B cell (primary cell): ENCODE results near the gene FTO. TPM values are rescaled to one million over a fixed set of nuclear protein-coding genes. Genes with fewer than 3 reads are reported as not detected.

Source experiments
- ATAC-seq: fragments of 200-7000 bp; cut with Tn5 transposase; one replicate; pipeline ENCODE4 v1.10.0; 2021; ENCODE audit warnings: low read depth, mild to moderate bottlenecking, moderate number of reproducible peaks, moderate library complexity
- CTCF ChIA-PET: fragments of 350-600 bp; sonication (Branson Sonifier 250); formaldehyde crosslinking; loops from one replicate; lab custom pipeline; 2021; ENCODE audit warnings: antibody characterized with exemption, inconsistent platforms; lab: Charles Lee
- POLR2A ChIA-PET: fragments of 350-600 bp; sonication (Branson Sonifier 250); formaldehyde crosslinking; loops from one replicate; lab custom pipeline; 2021; ENCODE audit warnings: antibody characterized with exemption; lab: Charles Lee
- DNase-seq: peaks from one replicate; pipeline ENCODE4 v3.0.0; 2013
- H2AFZ ChIP-seq: 2 replicates; pipeline ENCODE4 v1.6.1; 2012; ENCODE audit warnings: mild to moderate bottlenecking, low read depth, low read length; ENCODE audit not compliant: insufficient read depth, poor library complexity, severe bottlenecking
- H3K27ac ChIP-seq, 2 donors: 1 replicate in 1 of 2; 2 replicates in 1 of 2; pipeline ENCODE4 v1.5.1; 2012 to 2013; ENCODE audit warnings: low read length in 2 of 2, mild to moderate bottlenecking in 2 of 2, moderate library complexity in 1 of 2
- H3K27me3 ChIP-seq, 4 experiments: fragments of 200-600 bp in 1 of 4; sonication (generic) in 1 of 4; replicated peaks in 1 of 4; 1 replicate in 2 of 4; 2 replicates in 2 of 4; pipeline versions ENCODE4 v1.6.1 to v1.7.0; 2013 to 2016; ENCODE audit warnings: low read length in 3 of 4, mild to moderate bottlenecking in 2 of 4, mixed read lengths in 1 of 4, moderate library complexity in 1 of 4; ENCODE audit not compliant: insufficient read depth in 4 of 4, control insufficient read depth in 3 of 4; ENCODE audit errors: control extremely low read depth in 1 of 4
- H3K36me3 ChIP-seq, 2 experiments: replicated peaks in 1 of 2; 1 replicate in 1 of 2; 2 replicates in 1 of 2; pipeline versions ENCODE4 v1.6.1 to v1.7.1; 2013; ENCODE audit warnings: low read length in 1 of 2; ENCODE audit not compliant: insufficient read depth in 2 of 2, control insufficient read depth in 1 of 2; ENCODE audit errors: control extremely low read depth in 1 of 2, extremely low read depth in 1 of 2
- H3K4me1 ChIP-seq, 2 donors: fragments of 200-600 bp in 1 of 2; sonication (generic) in 1 of 2; 1 replicate in 1 of 2; 2 replicates in 1 of 2; pipeline versions ENCODE4 v1.5.1 to v1.6.1; 2013 to 2017; ENCODE audit warnings: low read length in 2 of 2; ENCODE audit not compliant: control insufficient read depth in 2 of 2, insufficient read depth in 2 of 2
- H3K4me2 ChIP-seq: replicated peaks from 2 replicates; pipeline ENCODE3; 2012; ENCODE audit warnings: mild to moderate bottlenecking, low read depth, low read length; ENCODE audit not compliant: poor library complexity, severe bottlenecking
- H3K4me3 ChIP-seq, 5 experiments: fragments of 200-600 bp in 1 of 5; sonication (generic) in 1 of 5; 1 replicate in 3 of 5; 2 replicates in 2 of 5; pipeline versions ENCODE4 v1.5.1 to v1.7.0; 2011 to 2016; ENCODE audit warnings: low read length in 4 of 5, mild to moderate bottlenecking in 4 of 5, low read depth in 2 of 5, control low read depth in 1 of 5, moderate library complexity in 1 of 5; ENCODE audit not compliant: insufficient read depth in 1 of 5; ENCODE audit errors: control extremely low read depth in 1 of 5, extremely low read depth in 1 of 5
- H3K79me2 ChIP-seq: fragments of 200-600 bp; sonication (generic); one replicate; pipeline ENCODE4 v1.6.0; 2016; ENCODE audit warnings: low read length; ENCODE audit not compliant: control insufficient read depth, insufficient read depth
- H3K9ac ChIP-seq: fragments of 200-600 bp; sonication (generic); 2 replicates; pipeline ENCODE4 v1.6.1; 2017; ENCODE audit warnings: mild to moderate bottlenecking, low read length, moderate library complexity
- H3K9me3 ChIP-seq, 3 donors: one replicate each; pipeline versions ENCODE4 v1.6.1 to v1.7.1; 2013; ENCODE audit warnings: low read length in 2 of 3; ENCODE audit not compliant: control insufficient read depth in 2 of 3, insufficient read depth in 1 of 3; ENCODE audit errors: control extremely low read depth in 1 of 3
- H4K20me1 ChIP-seq: 2 replicates; pipeline ENCODE4 v1.6.0; 2012; ENCODE audit warnings: mild to moderate bottlenecking, low read length; ENCODE audit not compliant: insufficient read depth, control insufficient read depth, poor library complexity, severe bottlenecking
- H3K27ac Mint-ChIP-seq: one replicate; pipeline ENCODE4 v1.8.0; 2021; ENCODE audit warnings: mixed read lengths
- H3K27me3 Mint-ChIP-seq: one replicate; pipeline ENCODE4 v1.8.0; 2021; ENCODE audit warnings: mixed read lengths
- H3K4me1 Mint-ChIP-seq: one replicate; pipeline ENCODE4 v1.8.0; 2021; ENCODE audit warnings: mixed read lengths
- H3K4me3 Mint-ChIP-seq: one replicate; pipeline ENCODE4 v1.8.0; 2021; ENCODE audit warnings: mixed read lengths
- H3K9me3 Mint-ChIP-seq: one replicate; pipeline ENCODE4 v1.8.0; 2022; ENCODE audit warnings: mixed read lengths; ENCODE audit not compliant: insufficient read depth
- EZH2 ChIP-seq: IDR thresholded peaks from 2 replicates; pipeline ENCODE4 v1.6.1; 2012; ENCODE audit warnings: borderline replicate concordance, low read depth, mild to moderate bottlenecking, moderate library complexity, low read length; ENCODE audit not compliant: insufficient read depth, poor library complexity, severe bottlenecking
- WGBS: methylation state at CpG from one replicate; pipeline ENCODE4 v1.1.5; 2013; ENCODE audit warnings: missing lambda C conversion rate; ENCODE audit not compliant: insufficient coverage; 5-methylcytosine and 5-hydroxymethylcytosine counted together
- intact Hi-C: fragments of 100-400 bp; cut with micrococcal nuclease; formaldehyde crosslinking; loops from one replicate; pipeline ENCODE4 v1.10.0; 2022
- polyA plus RNA-seq: library from polyadenylated mRNA; depleted of rRNA; stranded (reverse); fragments of >200 nt; gene quantifications from 2 replicates; pipeline ENCODE4 v1.2.3, GENCODE V29; 2012
- total RNA-seq, 2 donors: library from RNA; stranded (reverse); fragments of 120-200 nt in 1 of 2; gene quantifications; 1 replicate in 1 of 2; 2 replicates in 1 of 2; pipeline versions ENCODE4 v1.2.3 to v1.2.4, GENCODE V29; 2013 to 2022
- TF ChIP-seq, protein P1 (sequence below): fragments of 200-600 bp; IDR thresholded peaks from one replicate; pipeline ENCODE4 v1.8.0; 2022; ENCODE audit warnings: antibody characterized with exemption, mild to moderate bottlenecking

The FTO gene
- total and polyA plus RNA-seq, 2 donors (not counting 1 experiment from before 2014, with no cell fraction given) = 26.5 to 68.5 TPM

- ChIA-PET POLR2A (no interaction called here), CTCF (no interaction called here)
These were observed 65.8 kb downstream of the FTO start for GRCh38 chr16:53769787-53770186.

GRCh38 chr16:53770641-53771040, 66.7 kb downstream of the FTO start:
- ATAC-seq = no peak
- Histone ChIP-seq H3K4me3 (no peak overlapping the region), H2AFZ (no peak overlapping the region), H3K27ac (no peak overlapping the region), H3K9me3 (no peaks in the 10 kb centered on the region), H3K4me2 (no peak overlapping the region), H3K4me1 (peaks cover 25 to 43% of the 10 kb centered on the region in 2 donors), H3K27me3 (no peaks in the 10 kb centered on the region), H4K20me1 (peaks cover 4% of the 10 kb centered on the region), H3K79me2 (peaks cover 33% of the 10 kb centered on the region), H3K9ac (no peak overlapping the region), H3K36me3 (no peaks in the 10 kb centered on the region)
- intact Hi-C loops = no loop called here
- WGBS = no CpG with 5 or more reads among the region's 4 CpGs
- CTCF ChIA-PET = no interaction called here
- Mint-ChIP-seq H3K27me3 (no peaks in the 10 kb centered on the region), H3K27ac (no peak overlapping the region), H3K4me3 (no peak overlapping the region), H3K9me3 (no peaks in the 10 kb centered on the region), H3K4me1 (peaks cover 12% of the 10 kb centered on the region)
- no peak for DNase-seq
- POLR2A ChIA-PET = no interaction called here
- no peak for TF ChIP-seq EZH2
- TF ChIP-seq, protein P1, sequence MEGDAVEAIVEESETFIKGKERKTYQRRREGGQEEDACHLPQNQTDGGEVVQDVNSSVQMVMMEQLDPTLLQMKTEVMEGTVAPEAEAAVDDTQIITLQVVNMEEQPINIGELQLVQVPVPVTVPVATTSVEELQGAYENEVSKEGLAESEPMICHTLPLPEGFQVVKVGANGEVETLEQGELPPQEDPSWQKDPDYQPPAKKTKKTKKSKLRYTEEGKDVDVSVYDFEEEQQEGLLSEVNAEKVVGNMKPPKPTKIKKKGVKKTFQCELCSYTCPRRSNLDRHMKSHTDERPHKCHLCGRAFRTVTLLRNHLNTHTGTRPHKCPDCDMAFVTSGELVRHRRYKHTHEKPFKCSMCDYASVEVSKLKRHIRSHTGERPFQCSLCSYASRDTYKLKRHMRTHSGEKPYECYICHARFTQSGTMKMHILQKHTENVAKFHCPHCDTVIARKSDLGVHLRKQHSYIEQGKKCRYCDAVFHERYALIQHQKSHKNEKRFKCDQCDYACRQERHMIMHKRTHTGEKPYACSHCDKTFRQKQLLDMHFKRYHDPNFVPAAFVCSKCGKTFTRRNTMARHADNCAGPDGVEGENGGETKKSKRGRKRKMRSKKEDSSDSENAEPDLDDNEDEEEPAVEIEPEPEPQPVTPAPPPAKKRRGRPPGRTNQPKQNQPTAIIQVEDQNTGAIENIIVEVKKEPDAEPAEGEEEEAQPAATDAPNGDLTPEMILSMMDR = no peak

More at GRCh38 chr16:53769787-53770186, 65.8 kb downstream of the FTO start:
- Histone ChIP-seq H3K9ac (no peak overlapping the region), H3K9me3 (no peaks in the 10 kb centered on the region), H3K79me2 (peaks cover 25% of the 10 kb centered on the region), H3K4me3 (no peak overlapping the region), H4K20me1 (peaks cover 4% of the 10 kb centered on the region), H3K4me2 (no peak overlapping the region), H3K36me3 (no peaks in the 10 kb centered on the region), H3K27ac (no peak overlapping the region), H3K27me3 (no peaks in the 10 kb centered on the region), H3K4me1 (peaks cover 18 to 36% of the 10 kb centered on the region in 2 donors), H2AFZ (no peak overlapping the region)
- intact Hi-C loops = no loop called here
- no peak for TF ChIP-seq EZH2
- TF ChIP-seq, protein P1 = no peak
- H3K4me1 Mint-ChIP-seq = peaks cover 14% of the 10 kb centered on the region
- ATAC-seq (no peak), DNase-seq (no peak)
- no peaks in the 10 kb centered on the region for H3K27me3 Mint-ChIP-seq
- no peak overlapping the region for H3K27ac Mint-ChIP-seq
- no peak overlapping the region for H3K4me3 Mint-ChIP-seq
- no peaks in the 10 kb centered on the region for H3K9me3 Mint-ChIP-seq
